GM23248 (cell line): Measurements from ENCODE around the gene NFATC2. TPM values are rescaled to one million over a fixed set of nuclear protein-coding genes. Genes with fewer than 3 reads are reported as not detected.

Experiments used
- DNase-seq: peaks from one replicate; pipeline ENCODE4 v3.0.0-alpha.2; 2015
- H2AFZ ChIP-seq: fragments of 200-600 bp; sonication (generic); 2 replicates; pipeline ENCODE4 v1.6.1; 2016; ENCODE audit warnings: antibody characterized with exemption
- H3F3A ChIP-seq: fragments of 200-600 bp; sonication (generic); 2 replicates; pipeline ENCODE4 v1.6.1; 2016; ENCODE audit warnings: mild to moderate bottlenecking, antibody characterized with exemption, mixed run types; ENCODE audit not compliant: insufficient read depth
- H3K27ac ChIP-seq: fragments of 200-600 bp; sonication (generic); 2 replicates; pipeline ENCODE4 v1.5.1; 2016; ENCODE audit warnings: mild to moderate bottlenecking
- H3K27me3 ChIP-seq: fragments of 200-600 bp; sonication (generic); replicated peaks from 2 replicates; pipeline ENCODE4 v1.6.1; 2016; ENCODE audit warnings: mild to moderate bottlenecking; ENCODE audit not compliant: insufficient read depth
- H3K36me3 ChIP-seq: fragments of 200-600 bp; sonication (generic); 2 replicates; pipeline ENCODE4 v1.6.1; 2016; ENCODE audit warnings: low read depth, mild to moderate bottlenecking
- H3K4me1 ChIP-seq: fragments of 200-600 bp; sonication (generic); 2 replicates; pipeline ENCODE4 v1.6.1; 2016; ENCODE audit warnings: mild to moderate bottlenecking; ENCODE audit not compliant: insufficient read depth
- H3K4me2 ChIP-seq: fragments of 200-600 bp; sonication (generic); one replicate; pipeline ENCODE4 v1.6.1; 2016; ENCODE audit warnings: mild to moderate bottlenecking; ENCODE audit not compliant: unreplicated experiment
- H3K4me3 ChIP-seq: fragments of 200-600 bp; sonication (generic); 2 replicates; pipeline ENCODE4 v1.5.1; 2016; ENCODE audit warnings: mild to moderate bottlenecking
- H3K79me2 ChIP-seq: fragments of 200-600 bp; sonication (generic); 2 replicates; pipeline ENCODE4 v1.6.1; 2016; ENCODE audit warnings: mild to moderate bottlenecking; ENCODE audit not compliant: insufficient read depth
- H3K9ac ChIP-seq: fragments of 200-600 bp; sonication (generic); 2 replicates; pipeline ENCODE4 v1.6.1; 2016; ENCODE audit warnings: mild to moderate bottlenecking
- H3K9me2 ChIP-seq: fragments of 200-600 bp; sonication (generic); 2 replicates; pipeline ENCODE4 v1.6.1; 2016; ENCODE audit warnings: mixed run types, mild to moderate bottlenecking, moderate library complexity; ENCODE audit not compliant: insufficient read depth
- H3K9me3 ChIP-seq: fragments of 200-600 bp; sonication (generic); one replicate; pipeline ENCODE4 v1.6.1; 2017; ENCODE audit warnings: low read depth
- H4K20me1 ChIP-seq: fragments of 200-600 bp; sonication (generic); 2 replicates; pipeline ENCODE4 v1.6.0; 2016; ENCODE audit not compliant: insufficient read depth
- EZH2 ChIP-seq: fragments of 200-600 bp; sonication (generic); IDR thresholded peaks from 2 replicates; pipeline ENCODE4 v1.6.1; 2018; ENCODE audit warnings: antibody characterized with exemption, mild to moderate bottlenecking; ENCODE audit not compliant: insufficient read depth, poor library complexity, severe bottlenecking
- EZH2phosphoT487 ChIP-seq: fragments of 200-600 bp; sonication (generic); IDR thresholded peaks from 2 replicates; pipeline ENCODE4 v1.6.1; 2018; ENCODE audit warnings: antibody characterized with exemption, moderate library complexity, mild to moderate bottlenecking, low read depth; ENCODE audit not compliant: insufficient read depth
- WGBS, 2 experiments: methylation state at CpG; one replicate each; pipeline ENCODE4 v1.1.6; 2015 to 2017; ENCODE audit warnings: low lambda C conversion rate in 2 of 2, low coverage in 1 of 2; ENCODE audit errors: missing lambda C conversion rate in 2 of 2; 5-methylcytosine and 5-hydroxymethylcytosine counted together
- in situ Hi-C: fragments of 300-500 bp; cut with MboI; formaldehyde crosslinking; loops from 2 replicates; pipeline ENCODE4 v1.15.0; 2020
- polyA plus RNA-seq: library from polyadenylated mRNA; unstranded; fragments of >200 nt; fragmentation: Nextera tagmentation; extraction: Ambion mirVana; gene quantifications from 2 replicates; pipeline ENCODE4 v1.2.1, GENCODE V29; 2016
- total RNA-seq: library from RNA; depleted of rRNA; stranded (reverse); fragments of >200 nt; shearing (Covaris generic); gene quantifications from 2 replicates; pipeline ENCODE4 v1.2.3, GENCODE V29; 2014

Gene NFATC2
- total and polyA plus RNA-seq, 2 experiments from 2014 or later: 0.11 to 0.14 TPM

DNA sequence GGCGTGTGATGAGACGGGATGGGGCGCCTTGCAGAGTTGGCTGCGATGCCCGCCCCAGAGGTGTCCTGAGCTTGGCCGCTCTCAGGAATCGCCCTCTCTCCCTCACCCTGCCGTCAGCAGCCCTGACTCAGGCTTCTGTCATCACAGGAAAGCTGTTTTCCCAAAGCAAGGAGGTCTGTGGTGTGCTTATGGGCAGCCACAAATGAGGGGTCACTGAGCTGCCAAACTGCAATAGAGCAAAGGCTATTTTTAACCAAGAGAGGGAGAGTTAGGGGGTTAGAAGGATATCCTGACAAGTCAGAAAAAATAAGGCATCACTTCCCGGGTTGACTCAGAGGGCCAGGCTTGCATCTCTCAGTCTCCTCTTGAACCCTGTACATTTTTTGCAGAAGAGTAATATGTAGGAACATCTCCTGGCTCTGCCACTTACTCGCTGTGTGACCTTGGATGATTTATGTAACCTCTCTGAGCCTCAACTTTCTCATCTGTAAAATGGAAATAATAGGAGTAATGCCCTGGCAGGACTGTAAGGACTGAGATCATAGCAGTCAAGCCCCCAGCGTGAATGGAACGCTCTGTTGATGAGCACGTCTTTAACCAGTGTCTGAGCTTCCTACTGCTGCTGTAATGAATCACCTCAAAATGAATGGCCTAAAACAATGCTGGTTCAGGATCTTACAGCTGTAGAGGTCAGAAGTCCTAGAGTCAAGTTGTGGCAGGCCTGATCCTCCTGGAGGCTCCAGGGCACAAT is 181.9 kb downstream of the NFATC2 start:
- TF ChIP-seq EZH2phosphoT487 (0 out of 2 replicates have a peak, but pooled peaks have one; percentile 50), EZH2 (no peak)
- H3K4me3 ChIP-seq: no peak overlapping the region
- in situ Hi-C loops: no loop called here
- no peaks in the 10 kb centered on the region for H3K9me3 ChIP-seq
- no peaks in the 10 kb centered on the region for H4K20me1 ChIP-seq
- no peaks in the 10 kb centered on the region for H3K9me2 ChIP-seq
- H2AFZ ChIP-seq: no peak overlapping the region
- peaks cover 33% of the 10 kb centered on the region for H3F3A ChIP-seq
- peak overlapping the region; percentile 71 for H3K27ac ChIP-seq
- peak; percentile 98 for DNase-seq
- H3K9ac ChIP-seq: peak overlapping the region; percentile 56
- 20 to 23% methylated on average over 13 of the region's 13 CpGs for WGBS, 2 experiments
- peaks cover 23% of the 10 kb centered on the region for H3K4me1 ChIP-seq
- H3K36me3 ChIP-seq: no peaks in the 10 kb centered on the region
- H3K79me2 ChIP-seq: no peaks in the 10 kb centered on the region
- H3K27me3 ChIP-seq: no peaks in the 10 kb centered on the region
- peak overlapping the region; percentile 5 for H3K4me2 ChIP-seq

- Histone ChIP-seq H3K9me3 (no peaks in the 10 kb centered on the region), H3K27ac (peak overlapping the region; percentile 71), H3K4me1 (peaks cover 19% of the 10 kb centered on the region), H3K36me3 (no peaks in the 10 kb centered on the region), H3K79me2 (no peaks in the 10 kb centered on the region), H4K20me1 (no peaks in the 10 kb centered on the region), H3K9ac (peak overlapping the region; percentile 56), H3K27me3 (no peaks in the 10 kb centered on the region), H3K9me2 (no peaks in the 10 kb centered on the region), H3F3A (peaks cover 32% of the 10 kb centered on the region), H3K4me3 (no peak overlapping the region), H3K4me2 (peak overlapping the region; percentile 49), H2AFZ (no peak overlapping the region)
- peak; percentile 21 for DNase-seq
- in situ Hi-C loops: no loop called here
- TF ChIP-seq EZH2phosphoT487 (no peak), EZH2 (no peak)
- WGBS, 2 experiments: 63 to 76% methylated on average over 1 of the region's 1 CpG
Measured at GRCh38 chr20:51359947-51360346, 182.6 kb downstream of the NFATC2 start.

- no peaks in the 10 kb centered on the region for H3K79me2 ChIP-seq
- no peaks in the 10 kb centered on the region for H3K36me3 ChIP-seq
- WGBS, 2 experiments: 88 to 95% methylated on average over 3 of the region's 3 CpGs
- H3K4me3 ChIP-seq: no peak overlapping the region
- H3K9me2 ChIP-seq: no peaks in the 10 kb centered on the region
- H3K9ac ChIP-seq: no peak overlapping the region
- H3K4me2 ChIP-seq: no peak overlapping the region
- no peaks in the 10 kb centered on the region for H3K27me3 ChIP-seq
- no peak for TF ChIP-seq EZH2phosphoT487
- no peak for TF ChIP-seq EZH2
- peaks cover 32% of the 10 kb centered on the region for H3F3A ChIP-seq
- no peak overlapping the region for H3K27ac ChIP-seq
- H3K4me1 ChIP-seq: peaks cover 22% of the 10 kb centered on the region
- H2AFZ ChIP-seq: no peak overlapping the region
- in situ Hi-C loops: no loop called here
- no peak for DNase-seq
- H4K20me1 ChIP-seq: no peaks in the 10 kb centered on the region
- no peaks in the 10 kb centered on the region for H3K9me3 ChIP-seq
Measured at GRCh38 chr20:51359401-51359800, 183.1 kb downstream of the NFATC2 start.

DNA sequence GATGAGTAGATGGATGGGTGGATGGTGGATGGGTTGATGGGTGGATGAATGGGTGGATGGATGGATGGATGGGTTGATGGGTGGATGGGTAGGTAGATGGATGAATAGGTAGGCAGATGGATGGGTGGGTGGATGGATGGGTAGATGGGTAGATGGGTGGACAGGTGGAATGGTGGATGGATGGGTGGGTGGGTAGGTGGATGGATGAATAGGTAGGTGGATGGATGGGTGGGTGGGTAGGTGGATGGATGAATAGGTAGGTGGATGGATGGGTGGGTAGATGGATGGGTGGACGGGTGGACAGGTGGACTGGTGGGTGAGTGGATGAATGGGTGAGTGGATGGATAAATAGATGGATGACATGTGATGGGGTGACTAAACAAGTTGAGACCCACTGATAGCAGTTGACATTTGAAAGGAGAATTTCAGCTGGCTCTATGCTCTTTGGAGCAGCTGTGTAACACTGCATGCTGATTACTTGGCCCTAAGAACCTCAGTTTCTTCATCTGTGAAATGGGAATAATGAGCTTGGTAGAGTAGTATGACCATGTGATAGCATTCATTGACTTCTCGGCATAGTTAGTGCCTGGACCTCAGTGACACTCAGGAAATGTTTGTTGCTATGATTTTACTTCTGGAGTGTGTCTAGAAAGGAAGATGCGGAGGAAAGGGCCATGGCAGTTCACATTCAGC is 184.3 kb downstream of the NFATC2 start:
- no peaks in the 10 kb centered on the region for H3K9me2 ChIP-seq
- no peak overlapping the region for H3K9ac ChIP-seq
- no peaks in the 10 kb centered on the region for H3K27me3 ChIP-seq
- H3K4me3 ChIP-seq: no peak overlapping the region
- H3K36me3 ChIP-seq: no peaks in the 10 kb centered on the region
- in situ Hi-C loops: no loop called here
- no peak overlapping the region for H3K4me2 ChIP-seq
- no peaks in the 10 kb centered on the region for H4K20me1 ChIP-seq
- no peak for TF ChIP-seq EZH2
- TF ChIP-seq EZH2phosphoT487: no peak
- H3K27ac ChIP-seq: no peak overlapping the region
- H3K9me3 ChIP-seq: no peaks in the 10 kb centered on the region
- 83 to 97% methylated on average over 2 to 3 of the region's 3 CpGs for WGBS, 2 experiments
- H2AFZ ChIP-seq: no peak overlapping the region
- H3K79me2 ChIP-seq: no peaks in the 10 kb centered on the region
- H3K4me1 ChIP-seq: peaks cover 27% of the 10 kb centered on the region
- no peak for DNase-seq
- H3F3A ChIP-seq: peaks cover 27% of the 10 kb centered on the region
